Measurements from ENCODE around the gene JAG2. TPM values are rescaled to one million over a fixed set of nuclear protein-coding genes. Genes with fewer than 3 reads are reported as not detected.
A peak's percentile ranks its signal among the peaks of the same experiment; 100 is the strongest.

Gene JAG2
- 10 to 100 TPM in 2 of 4 donors, 1 to 10 TPM in 2; 7.6 to 27.4 (median 11.9) TPM for total RNA-seq

- no peak within 1 kb of the TSS for H3K27ac ChIP-seq
- no peaks in the 10 kb centered on the region for H3K9me3 ChIP-seq
- H3K36me3 ChIP-seq: no peaks in the 10 kb centered on the region
- TF ChIP-seq POLR2A (IDR thresholded peaks at IDR 0.05) (no peak), CTCF (IDR thresholded peaks at IDR 0.05) (no peak)
- H3K27me3 ChIP-seq: peaks cover 0 to 9% of the 10 kb centered on the region in 2 donors
- H3K4me3 ChIP-seq: peak within 1 kb of the TSS in 1 of 2 donors; percentile 20
- H3K4me1 ChIP-seq: peaks cover 0 to 10% of the 10 kb centered on the region in 2 donors
- DNase-seq: no peak
- intact Hi-C loops (cut with DNase I; ENCODE audit: low total_unique reads): no loop called here
Measured at GRCh38 chr14:105168496-105168978, at the start of gene JAG2. TSS of gene JAG2 (minus strand) at chr14:105168776. CDS start at chr14:105168420, 356 bp downstream.

DNA sequence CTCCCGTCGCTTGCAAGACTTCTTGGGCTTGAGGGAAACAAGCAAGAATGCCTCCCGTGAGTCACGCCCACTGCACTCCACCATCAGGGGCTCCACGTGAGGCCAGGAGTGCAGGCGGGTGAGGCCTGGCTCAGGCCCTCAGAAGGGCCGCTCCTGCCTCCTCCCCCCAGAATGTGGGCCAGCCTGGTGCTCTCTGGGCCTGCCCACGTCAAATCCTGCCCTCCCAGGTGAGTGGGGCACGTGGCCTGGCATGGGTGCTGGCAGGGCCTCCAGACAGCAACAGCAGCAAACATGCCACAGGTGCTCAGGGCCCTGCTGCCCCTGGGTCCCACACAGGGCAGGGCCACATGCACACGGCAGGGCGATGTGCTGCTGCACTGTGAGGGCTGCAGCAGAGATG is 49.2 kb upstream of the JAG2 start:
- H3K27ac ChIP-seq: no peak overlapping the region
- intact Hi-C loops (cut with DNase I; ENCODE audit: low total_unique reads): no loop called here
- no peak for TF ChIP-seq POLR2A (IDR thresholded peaks at IDR 0.05)

GRCh38 chr14:105216490-105217247 is 48.1 kb upstream of the JAG2 start:
- Histone ChIP-seq H3K27ac (no peak overlapping the region), H3K36me3 (no peaks in the 10 kb centered on the region), H3K27me3 (no peaks in the 10 kb centered on the region), H3K4me3 (no peak overlapping the region), H3K9me3 (no peaks in the 10 kb centered on the region), H3K4me1 (no peaks in the 10 kb centered on the region)
- DNase-seq: no peak
- intact Hi-C loops (cut with DNase I; ENCODE audit: low total_unique reads): no loop called here
- TF ChIP-seq POLR2A (IDR thresholded peaks at IDR 0.05): no peak
- no peak for TF ChIP-seq CTCF (IDR thresholded peaks at IDR 0.05)

More for the DNA sequence above, 49.2 kb upstream of the JAG2 start:
- no peak for DNase-seq
- Histone ChIP-seq H3K9me3 (no peaks in the 10 kb centered on the region), H3K4me1 (no peaks in the 10 kb centered on the region), H3K27me3 (no peaks in the 10 kb centered on the region), H3K4me3 (no peak overlapping the region), H3K36me3 (no peaks in the 10 kb centered on the region)

- no peaks in the 10 kb centered on the region for H3K9me3 ChIP-seq
- no peaks in the 10 kb centered on the region for H3K36me3 ChIP-seq
- H3K27ac ChIP-seq: no peak overlapping the region
- DNase-seq: no peak
- intact Hi-C loops (cut with DNase I; ENCODE audit: low total_unique reads): no loop called here
- no peaks in the 10 kb centered on the region for H3K27me3 ChIP-seq
- TF ChIP-seq POLR2A (IDR thresholded peaks at IDR 0.05): no peak
- no peak for TF ChIP-seq CTCF (IDR thresholded peaks at IDR 0.05)
- no peak overlapping the region for H3K4me3 ChIP-seq
- H3K4me1 ChIP-seq: no peaks in the 10 kb centered on the region
Measured at GRCh38 chr14:105215602-105216001, 47.0 kb upstream of the JAG2 start.

DNA sequence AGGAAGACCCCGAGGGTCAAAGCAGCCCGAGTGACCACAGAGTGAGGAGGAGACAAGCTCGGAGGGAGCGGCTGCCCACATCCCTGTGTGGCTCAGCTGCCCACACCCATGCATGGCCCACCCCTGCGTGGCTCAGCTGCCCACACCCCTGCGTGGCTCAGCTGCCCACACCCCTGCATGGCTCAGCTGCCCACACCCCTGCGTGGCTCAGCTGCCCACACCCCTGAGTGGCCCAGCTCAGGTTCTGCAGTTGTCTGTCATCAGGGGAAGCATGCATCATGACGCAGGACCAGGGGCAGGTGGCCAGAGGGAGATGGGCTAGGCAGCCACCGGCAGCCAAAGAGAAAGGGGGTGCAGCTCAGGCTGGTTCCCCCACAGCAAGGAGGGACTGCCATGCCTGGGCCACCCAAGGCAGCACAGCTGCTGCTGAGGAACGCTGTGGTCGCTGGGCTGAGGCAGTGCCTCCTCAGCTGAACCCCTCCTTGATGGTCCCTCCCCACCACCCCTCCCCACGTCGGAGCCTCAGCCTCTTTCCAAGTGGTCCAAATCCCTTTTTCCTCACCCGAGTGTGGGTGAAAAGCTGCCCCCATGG is 45.8 kb upstream of the JAG2 start:
- H3K27me3 ChIP-seq: no peaks in the 10 kb centered on the region
- no peaks in the 10 kb centered on the region for H3K4me1 ChIP-seq
- H3K9me3 ChIP-seq: no peaks in the 10 kb centered on the region
- intact Hi-C loops (cut with DNase I; ENCODE audit: low total_unique reads): no loop called here
- no peaks in the 10 kb centered on the region for H3K36me3 ChIP-seq
- no peak overlapping the region for H3K27ac ChIP-seq
- TF ChIP-seq POLR2A (IDR thresholded peaks at IDR 0.05) (no peak), CTCF (IDR thresholded peaks at IDR 0.05) (no peak)
- no peak overlapping the region for H3K4me3 ChIP-seq
- DNase-seq: no peak
